HG03066 (cell line): ENCODE measurements around the gene DUSP18.
"Not testable (repeated sequence)": the region's sequence is repeated elsewhere in the genome, so short reads cannot be mapped to it uniquely, and the experiment has no call there.

Source experiments
- ATAC-seq: cut with Tn5 transposase; IDR thresholded peaks from one replicate; pipeline ENCODE4 v1.9.1; 2021; ENCODE audit warnings: low read depth; ENCODE audit not compliant: unreplicated experiment

DUSP18 gene

GRCh38 chr22:30667494-30668385 lies at the start of gene DUSP18:
TSS of gene DUSP18 (minus strand) at chr22:30667875. CDS start at chr22:30664003, 3,872 bp downstream.
- ATAC-seq = peak; percentile 76

GRCh38 chr22:30714062-30714461 lies 46.4 kb upstream of the DUSP18 start:
- no peak for ATAC-seq

GRCh38 chr22:30712094-30712493 lies 44.4 kb upstream of the DUSP18 start:
- no peak for ATAC-seq

- not testable (repeated sequence) for ATAC-seq
Measured at GRCh38 chr22:30709980-30710379, 42.3 kb upstream of the DUSP18 start.

GRCh38 chr22:30705710-30706651 lies 38.3 kb upstream of the DUSP18 start:
- no peak for ATAC-seq

GRCh38 chr22:30704978-30705377 lies 37.3 kb upstream of the DUSP18 start:
- ATAC-seq = no peak

- no peak for ATAC-seq
Measured at GRCh38 chr22:30702856-30703255, 35.2 kb upstream of the DUSP18 start.

- ATAC-seq = no peak
Measured at GRCh38 chr22:30701872-30702271, 34.2 kb upstream of the DUSP18 start.

- ATAC-seq = no peak
Measured at GRCh38 chr22:30697975-30698374, 30.3 kb upstream of the DUSP18 start.

GRCh38 chr22:30695871-30696655 lies 28.4 kb upstream of the DUSP18 start:
- no peak for ATAC-seq

GRCh38 chr22:30695351-30695851 lies 27.7 kb upstream of the DUSP18 start:
- no peak for ATAC-seq

GRCh38 chr22:30694640-30695350 lies 27.1 kb upstream of the DUSP18 start, which contains the start of gene OSBP2:
TSS of gene OSBP2 (plus strand) at chr22:30694874. CDS start at chr22:30694910, 36 bp downstream.
- ATAC-seq = no peak

GRCh38 chr22:30694171-30694639 lies 26.5 kb upstream of the DUSP18 start:
- ATAC-seq = no peak

GRCh38 chr22:30691204-30691603 lies 23.5 kb upstream of the DUSP18 start:
- ATAC-seq = no peak

- ATAC-seq = no peak
Measured at GRCh38 chr22:30689622-30690021, 21.9 kb upstream of the DUSP18 start.

- ATAC-seq = no peak
Measured at GRCh38 chr22:30687358-30687757, 19.7 kb upstream of the DUSP18 start.

GRCh38 chr22:30685178-30685577 lies 17.5 kb upstream of the DUSP18 start:
- no peak for ATAC-seq

GRCh38 chr22:30681831-30682230 lies 14.2 kb upstream of the DUSP18 start:
- ATAC-seq = no peak

- ATAC-seq = no peak
Measured at GRCh38 chr22:30680991-30681770, 13.5 kb upstream of the DUSP18 start.
